ENCODE data around the gene ABHD17A. TPM values are rescaled to one million over a fixed set of nuclear protein-coding genes. Genes with fewer than 3 reads are reported as not detected.

ABHD17A gene
- 62.7 TPM for total RNA-seq

DNA sequence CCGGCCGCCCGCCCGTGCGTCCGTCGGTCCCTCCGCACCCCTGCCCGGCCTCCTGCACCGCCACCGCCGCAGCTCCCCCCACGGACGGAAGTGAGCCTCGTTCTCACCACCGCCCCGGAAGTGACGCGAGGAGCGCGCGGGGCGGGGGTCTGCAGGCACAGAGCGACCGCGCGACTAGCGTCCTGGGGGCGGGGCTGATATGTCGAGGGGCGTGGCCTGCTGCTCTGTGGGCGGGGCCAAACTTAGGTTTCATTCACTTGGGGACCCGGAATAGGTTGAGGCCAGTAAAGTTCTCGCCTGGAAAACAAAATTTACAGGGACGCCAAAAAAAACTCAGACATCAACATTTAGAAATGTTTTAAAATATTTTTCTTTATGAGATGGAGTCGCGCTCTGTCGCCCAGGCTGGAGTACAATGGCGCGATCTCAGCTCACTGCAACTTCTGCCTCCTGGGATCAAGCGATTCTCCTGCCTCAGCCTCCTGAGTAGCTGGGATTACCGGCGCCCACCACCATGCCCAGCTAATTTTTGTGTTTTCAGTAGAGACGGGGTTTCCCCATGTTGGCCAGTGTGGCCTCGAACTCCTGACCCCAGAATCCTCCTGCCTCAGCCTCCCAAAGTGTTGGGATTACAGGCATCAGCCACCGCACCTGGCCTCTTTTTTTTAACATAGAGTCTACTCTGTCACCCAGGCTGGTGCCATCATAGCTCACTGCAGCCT lies at the start of gene ABHD17A:
Gene ABHD17A (minus strand): TSS at position 99 of the 722 bp plus-strand sequence. CDS start 3,930 bp downstream, outside the sequence.
- DNase-seq: peak; percentile 96

DNA sequence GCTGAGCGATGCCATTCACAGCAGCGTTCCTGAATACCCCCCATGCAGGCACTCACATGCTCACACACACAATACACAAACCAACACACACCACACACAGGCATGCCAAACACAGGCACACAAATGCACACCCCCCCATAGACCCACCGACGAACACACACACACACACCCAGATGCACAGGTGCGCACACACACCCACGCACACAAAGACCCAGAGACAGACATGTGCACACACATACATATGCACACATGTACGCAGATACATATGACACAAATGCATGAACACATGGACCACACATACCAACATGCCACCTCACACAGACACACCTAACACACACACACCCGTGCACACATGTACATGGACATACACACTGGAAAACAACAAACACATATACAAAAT lies 48.6 kb upstream of the ABHD17A start:
- DNase-seq: no peak

DNA sequence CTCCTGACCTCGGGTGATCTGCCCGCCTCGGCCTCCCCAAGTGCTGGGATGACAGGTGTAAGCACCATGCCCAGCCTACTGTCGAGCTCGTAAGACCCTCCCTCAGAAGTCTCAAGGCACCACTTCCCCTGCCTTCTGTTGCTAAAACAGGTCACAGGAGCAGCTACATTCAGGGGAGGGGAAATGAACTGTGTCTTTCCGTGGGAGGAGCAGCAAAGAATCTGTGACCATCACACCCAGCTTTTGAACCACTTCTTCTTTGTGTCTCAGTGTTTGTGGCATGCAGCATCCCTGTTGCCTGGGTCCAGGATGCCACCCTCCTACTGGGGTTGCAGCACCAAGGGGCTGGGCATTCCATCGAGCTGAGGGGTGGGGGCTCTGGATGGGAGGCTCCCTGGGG lies 47.9 kb upstream of the ABHD17A start:
- DNase-seq: no peak

DNA sequence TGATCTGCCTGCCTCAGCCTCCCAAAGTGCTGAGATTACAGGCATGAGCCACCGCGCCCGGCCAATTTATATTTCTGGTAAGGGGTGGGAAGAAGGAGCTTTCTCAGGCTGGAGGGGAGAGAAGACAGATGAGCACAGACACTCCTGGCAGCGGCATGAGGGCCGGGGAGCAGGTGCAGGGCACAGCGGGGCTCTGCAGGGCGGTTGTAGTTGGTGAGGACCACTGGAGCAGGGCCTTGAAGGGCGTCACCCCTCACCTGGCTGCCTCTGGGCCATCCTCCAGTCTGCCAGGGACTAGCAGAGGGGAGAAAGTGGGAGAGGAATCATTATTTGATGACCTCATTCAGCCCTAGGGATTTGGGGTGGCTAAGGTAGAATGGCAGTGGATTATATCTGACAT lies 47.1 kb upstream of the ABHD17A start:
- no peak for DNase-seq

DNA sequence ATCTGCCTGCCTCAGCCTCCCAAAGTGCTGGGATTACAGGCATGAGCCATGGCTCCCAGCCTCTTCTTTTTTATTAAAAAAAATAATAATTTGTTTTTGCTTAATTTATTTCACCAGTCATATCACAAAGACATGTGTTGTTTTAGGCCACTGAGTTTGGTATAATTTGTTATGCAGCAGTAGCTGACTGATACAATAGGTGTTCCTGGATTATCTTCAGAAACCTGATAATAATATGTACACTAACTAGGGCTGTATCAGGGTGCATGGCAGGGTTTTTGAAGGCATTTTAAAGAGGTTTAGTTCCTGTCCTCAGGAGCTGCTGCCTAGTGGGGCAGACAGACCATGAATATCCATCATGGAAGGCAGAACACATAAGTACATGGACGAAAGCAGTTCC lies 46.1 kb upstream of the ABHD17A start:
- DNase-seq: no peak

DNA sequence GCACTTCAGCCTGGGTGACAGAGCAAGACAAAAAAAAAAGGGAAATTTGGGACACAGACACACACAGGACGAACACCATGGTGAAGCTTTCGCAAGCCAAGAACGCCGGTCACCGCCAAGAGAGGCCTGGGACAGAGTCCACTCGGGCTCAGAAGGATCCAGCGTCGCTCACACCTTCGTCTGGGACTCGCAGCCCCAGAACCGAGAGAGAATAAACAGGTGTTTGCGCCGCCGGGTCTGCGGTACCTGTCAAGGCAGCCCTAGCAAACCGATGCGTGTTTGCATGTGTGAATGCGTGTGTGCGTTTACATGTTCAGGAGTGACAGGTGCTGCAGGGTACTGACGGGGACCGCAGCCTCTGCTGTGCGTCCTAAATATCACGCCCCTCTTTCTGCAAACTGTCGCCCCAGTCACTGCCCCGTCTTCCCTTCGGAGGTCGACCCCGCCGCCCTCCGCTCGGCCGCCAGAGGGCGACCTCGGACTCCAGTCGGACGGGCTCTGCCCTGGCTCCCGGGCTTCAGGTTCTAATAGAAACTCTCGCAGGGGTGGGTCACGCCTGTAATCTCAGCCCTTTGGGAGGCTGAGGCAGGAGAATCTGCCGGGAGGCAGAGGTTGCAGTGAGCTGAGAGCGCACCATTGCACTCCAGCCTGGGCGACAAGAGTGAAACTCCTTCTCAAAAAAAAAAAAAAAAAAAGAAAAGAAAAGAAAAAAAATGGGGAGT lies 43.9 kb upstream of the ABHD17A start:
- DNase-seq: peak; percentile 80

DNA sequence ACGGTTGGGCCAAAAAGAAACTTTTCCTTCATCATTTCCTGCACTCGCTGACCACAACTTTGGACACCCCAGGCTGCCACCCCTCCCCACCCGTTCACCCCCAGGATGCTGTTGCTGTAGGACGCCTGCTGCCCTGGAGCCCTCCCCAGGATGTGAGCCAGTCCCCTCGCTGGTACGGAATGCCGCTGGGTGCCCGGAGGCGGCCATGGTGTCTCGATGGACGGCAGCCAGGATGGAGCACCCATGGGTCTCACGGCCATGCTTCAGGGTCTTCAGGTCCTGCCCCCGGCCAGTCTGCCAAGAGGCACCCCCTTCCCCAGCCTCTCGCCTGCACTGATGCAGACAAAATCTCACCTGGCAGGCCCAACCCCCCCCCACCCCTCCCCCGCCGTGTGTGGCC lies 40.2 kb upstream of the ABHD17A start:
- no peak for DNase-seq

DNA sequence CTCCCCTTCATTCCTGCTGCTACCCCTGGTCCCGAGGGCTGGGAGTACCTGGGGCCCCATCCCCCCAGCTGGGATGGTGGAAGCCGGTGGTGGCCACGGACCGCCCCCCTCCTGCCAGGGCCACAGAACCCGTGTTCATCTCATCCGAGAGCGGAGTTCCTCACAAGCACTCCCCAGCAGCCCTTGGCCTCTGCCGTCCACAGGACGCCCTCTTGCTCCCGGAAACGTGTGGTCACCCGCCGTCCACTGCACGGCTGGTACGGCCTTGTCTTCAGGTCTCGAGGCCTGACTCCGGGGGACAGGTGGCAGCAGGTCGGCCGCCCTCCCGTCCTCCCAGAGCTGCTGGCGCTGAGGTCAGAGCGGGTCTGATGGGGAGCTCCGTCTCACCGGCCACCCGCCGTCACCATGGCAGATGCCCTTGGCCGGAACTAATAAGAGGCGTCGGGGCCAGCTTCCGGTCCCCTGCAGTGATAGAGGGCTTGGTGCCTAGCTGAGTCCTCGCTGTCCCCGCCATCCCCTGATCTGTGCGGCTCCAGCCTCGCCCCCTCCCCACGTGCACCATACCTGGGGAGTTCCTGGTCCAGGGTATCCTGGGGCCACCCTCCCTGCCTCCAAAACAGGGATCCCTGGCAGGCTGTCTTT lies 39.1 kb upstream of the ABHD17A start:
- no peak for DNase-seq

DNA sequence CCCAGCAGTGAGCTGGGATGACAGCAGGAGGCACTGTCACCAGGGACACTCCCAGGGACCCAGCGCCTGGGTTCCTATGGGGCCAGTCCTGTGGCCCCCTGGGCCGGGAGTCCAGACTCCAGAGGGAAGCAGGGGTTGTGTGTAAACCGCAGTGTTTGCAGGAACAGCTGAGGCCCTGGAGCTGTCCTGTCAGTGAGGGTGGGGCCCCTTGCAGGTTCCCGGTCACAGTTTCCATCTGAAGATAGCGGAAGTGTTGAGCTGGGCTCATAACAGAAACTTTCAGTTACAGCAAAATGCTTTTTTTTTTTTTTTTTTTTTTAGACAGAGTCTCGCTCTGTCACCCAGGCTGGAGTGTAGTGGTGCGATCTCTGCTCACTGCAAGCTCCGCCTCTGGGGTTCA lies 38.0 kb upstream of the ABHD17A start:
- no peak for DNase-seq

DNA sequence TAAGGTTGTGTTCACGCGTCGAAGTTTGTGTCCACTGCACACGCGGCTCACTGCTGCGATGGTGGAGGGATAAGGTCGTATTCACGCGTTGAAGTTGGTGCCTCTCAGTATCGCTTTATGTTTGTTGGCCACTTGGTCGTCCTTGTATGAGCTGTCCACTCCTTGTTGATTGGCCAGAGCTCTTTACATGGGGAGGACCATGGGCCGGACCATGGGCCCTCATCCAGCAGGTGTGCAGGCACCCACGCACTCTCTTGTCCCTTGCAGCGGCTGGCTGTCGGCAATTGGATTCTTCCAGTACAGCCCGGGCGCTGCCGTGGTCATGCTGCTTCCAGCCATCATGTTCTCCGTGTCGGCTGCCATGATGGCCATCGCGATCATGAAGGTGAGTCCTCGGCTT lies 37.5 kb upstream of the ABHD17A start:
- no peak for DNase-seq

DNA sequence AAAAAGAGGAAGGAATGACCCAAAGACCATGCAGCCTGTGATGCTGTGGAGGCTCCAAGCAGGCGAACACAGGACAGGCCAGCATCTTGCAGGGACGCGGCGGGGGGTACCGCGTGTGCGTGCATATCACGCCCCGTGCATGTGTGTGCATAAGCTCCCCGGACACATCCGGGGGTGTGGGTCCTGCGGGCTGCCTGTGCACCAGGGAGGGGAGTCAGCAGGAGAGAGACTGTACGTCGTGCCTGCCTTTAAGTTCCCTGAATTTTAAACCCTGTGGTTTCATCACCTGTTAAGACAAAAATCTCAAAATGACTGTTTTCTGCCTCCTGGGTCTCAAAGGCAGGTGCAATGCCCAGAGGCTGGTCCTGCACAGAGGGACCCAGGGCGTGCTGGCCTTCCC lies 36.5 kb upstream of the ABHD17A start:
- no peak for DNase-seq

DNA sequence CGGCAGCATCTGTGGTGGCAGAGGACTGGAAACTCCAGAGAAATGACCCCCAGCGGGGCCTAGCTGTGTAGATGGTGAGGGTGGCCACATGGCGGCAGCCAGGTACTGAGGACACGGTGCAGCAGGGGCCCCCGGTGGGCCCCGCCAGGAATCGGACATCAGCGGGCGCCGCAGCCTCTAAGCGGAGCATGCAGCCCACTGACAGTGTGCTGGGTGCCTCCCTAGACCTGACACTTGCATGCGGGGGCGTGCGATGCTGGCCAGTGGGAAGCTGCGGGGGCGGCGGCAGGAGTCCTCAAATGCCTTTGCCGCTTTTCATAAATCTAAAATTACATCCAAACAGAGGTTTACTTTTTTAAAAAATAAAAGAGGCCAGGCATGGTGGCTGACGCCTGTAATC lies 36.0 kb upstream of the ABHD17A start:
- DNase-seq: no peak

DNA sequence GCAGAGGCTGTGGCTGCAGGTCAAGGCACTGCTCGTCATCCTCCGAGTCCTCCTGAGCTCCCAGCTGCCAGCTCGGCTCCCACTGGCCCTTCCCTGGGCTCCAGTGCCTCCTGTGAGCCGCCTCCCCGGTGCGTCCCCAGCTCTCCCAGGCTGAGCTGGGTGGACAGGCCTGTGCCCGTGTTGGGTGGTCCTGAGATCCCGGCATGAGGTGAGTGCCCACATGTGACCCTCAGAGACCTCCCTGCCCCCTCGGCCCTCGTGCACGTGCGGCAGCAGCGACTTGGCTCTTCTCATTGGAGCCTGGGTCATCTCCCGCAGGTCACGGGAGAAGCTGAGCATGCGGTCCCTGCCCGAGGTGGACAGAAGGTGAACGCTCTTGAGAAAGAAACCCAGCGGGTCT lies 35.3 kb upstream of the ABHD17A start:
- DNase-seq: no peak

DNA sequence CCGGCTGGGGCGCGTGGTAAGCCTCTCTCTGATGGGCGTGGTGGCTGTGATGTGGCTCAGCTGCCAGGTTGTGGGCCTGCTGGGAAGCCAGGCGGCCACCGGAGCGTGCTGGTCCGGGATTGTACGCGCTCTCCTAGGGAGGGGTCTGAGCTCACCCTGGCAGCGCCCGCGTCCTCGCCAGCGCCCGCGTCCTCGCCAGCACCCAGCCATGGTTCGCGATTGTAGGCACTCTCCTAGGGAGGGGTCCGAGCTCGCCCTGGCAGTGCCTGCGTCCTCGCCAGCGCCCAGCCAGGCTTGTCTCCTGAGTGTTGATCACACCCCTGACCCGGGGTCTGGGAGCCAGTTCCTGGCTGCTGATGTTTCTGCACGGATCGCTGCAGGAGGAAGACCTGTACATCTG lies 33.7 kb upstream of the ABHD17A start:
- DNase-seq: no peak

DNA sequence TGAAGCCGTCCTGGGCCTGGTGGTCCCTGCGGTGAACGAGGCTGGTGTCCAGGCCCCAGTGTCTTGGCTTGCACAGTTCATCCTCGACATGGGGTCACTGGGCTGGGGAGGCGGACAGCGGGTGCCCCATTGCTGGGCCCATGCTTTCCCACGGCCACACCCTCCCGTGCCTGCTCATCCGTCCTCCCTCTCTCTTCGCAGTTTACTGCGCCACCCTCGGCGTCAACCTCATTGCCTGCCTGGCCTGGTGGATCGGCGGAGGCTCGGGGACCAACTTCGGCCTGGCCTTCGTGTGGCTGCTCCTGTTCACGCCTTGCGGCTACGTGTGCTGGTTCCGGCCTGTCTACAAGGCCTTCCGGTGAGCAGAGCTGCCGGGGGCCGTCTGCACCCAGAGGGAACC lies 32.6 kb upstream of the ABHD17A start:
- DNase-seq: no peak

DNA sequence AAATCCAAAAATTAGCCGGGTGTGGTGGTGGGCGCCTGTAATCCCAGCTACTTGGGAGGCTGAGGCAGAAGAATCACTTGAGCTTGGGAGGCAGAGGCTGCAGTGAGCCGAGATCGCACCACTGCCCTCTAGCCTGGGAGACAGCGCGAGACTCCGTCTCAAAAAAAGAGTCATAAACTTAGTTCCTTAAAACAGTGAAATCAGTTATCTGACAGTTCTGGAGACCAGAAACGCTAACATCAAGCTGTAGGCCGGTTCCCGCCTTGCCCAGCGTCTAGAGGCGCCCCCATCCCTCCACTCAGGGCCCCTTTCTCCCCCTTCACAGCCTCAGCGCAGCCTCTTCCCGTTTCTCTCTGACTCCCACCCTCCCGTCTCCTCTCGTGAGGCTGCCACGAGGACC lies 31.9 kb upstream of the ABHD17A start:
- DNase-seq: no peak

DNA sequence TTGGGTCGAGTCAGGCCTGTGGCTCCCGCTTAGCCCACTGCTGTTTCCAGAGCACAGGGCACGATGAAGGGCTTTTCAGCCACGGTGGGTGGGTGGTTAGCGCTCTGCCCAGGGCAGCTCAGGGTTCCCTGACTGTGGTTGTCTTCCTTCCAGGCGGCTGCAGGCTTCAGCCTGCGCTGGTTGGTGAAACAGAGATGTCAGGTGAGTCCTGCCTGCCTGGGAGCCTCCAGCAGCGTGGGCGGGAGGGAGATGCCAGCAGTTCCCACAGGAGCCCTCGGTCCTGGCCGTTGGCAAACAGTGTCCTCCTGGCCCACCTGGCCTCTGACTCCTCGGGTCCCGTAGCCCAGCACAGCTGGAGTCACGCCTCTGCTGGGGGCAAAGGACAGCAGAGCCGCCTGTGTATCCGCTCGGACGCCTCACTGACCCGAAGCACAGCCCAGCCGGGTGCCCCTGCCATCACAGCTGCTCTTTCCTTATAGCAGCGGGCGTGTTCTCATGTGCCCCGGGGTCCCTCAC lies 29.6 kb upstream of the ABHD17A start:
- no peak for DNase-seq

DNA sequence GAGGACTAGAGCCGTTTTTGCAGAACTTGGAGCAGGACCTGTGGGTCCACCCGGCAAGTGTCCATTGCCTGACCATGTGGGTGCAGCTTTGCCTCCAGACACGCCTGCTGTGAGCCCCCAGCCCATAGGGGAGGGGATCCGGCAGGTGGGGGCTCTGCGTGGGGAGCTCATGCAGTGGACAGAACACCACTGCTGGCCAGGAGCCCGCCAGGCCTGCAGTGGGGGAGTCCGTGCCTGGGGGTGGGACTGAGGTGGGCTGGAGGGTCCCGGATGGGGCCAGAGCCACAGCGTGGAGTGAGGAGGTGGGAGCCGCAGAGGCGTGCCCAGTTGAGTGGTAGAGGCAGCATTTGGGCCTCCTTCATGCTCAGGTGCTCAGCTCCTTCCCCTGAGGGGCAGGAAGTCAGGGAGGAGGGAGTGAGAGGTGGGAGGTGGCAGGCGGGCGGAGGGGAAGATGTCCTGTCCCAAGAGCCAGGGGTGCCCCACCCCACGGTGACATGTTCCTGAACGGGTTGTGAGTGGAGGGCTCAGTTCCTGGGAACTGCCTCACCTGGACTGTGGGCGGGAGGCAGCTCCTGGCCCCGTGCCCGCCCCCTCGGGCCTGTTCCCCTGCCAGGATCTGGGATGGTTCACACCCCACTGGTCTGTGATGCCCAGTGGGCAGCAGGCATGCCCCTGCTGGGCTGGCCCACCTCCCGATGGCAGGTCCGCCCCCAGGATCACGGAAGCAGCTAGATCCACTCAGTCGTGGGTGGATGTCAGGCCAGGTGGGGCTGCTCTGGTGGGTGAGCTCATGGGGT lies 28.7 kb upstream of the ABHD17A start:
- no peak for DNase-seq

DNA sequence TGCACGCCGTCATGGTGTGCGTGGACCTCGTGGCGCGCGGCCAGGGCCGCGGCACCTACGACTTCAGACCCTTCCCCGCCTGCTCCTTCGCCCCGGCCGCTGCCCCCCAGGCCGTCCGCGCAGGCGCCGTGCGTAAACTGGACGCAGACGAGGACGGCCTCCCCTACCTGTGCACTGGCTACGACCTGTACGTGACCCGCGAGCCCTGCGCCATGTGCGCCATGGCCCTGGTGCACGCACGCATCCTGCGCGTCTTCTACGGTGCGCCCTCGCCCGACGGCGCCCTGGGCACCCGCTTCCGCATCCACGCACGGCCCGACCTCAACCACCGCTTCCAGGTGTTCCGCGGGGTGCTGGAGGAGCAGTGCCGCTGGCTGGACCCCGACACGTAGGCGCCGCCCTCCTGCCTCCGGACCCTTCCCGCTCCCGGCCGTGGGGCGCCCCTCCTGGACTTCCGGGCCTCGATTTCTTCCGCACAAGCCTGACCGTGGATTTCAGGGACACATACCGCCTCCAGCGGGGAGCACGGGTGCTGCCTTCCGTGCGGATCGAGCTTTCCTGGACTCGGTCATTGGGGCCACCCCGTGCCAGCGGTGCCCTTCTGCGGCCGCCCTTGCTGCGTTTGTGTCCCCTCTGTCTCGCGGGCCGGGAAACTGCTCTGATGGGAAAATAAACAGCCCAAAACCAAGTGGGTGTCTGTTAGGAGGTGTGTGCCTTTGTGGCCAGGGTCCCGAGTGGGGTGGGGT lies 27.6 kb upstream of the ABHD17A start:
- no peak for DNase-seq

DNA sequence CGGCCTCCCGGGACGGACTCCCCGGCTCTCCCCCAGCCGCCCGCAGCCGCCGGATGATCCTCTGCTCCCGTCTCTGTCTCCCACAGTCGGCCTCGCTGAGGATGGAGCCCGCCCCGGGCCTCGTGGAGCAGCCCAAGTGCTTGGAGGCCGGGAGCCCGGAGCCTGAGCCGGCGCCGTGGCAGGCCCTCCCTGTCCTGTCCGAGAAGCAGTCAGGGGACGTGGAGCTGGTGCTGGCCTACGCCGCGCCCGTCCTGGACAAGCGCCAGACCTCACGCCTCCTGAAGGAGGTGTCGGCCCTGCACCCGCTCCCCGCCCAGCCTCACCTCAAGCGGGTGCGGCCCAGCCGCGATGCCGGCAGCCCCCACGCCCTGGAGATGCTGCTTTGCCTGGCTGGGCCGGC lies 26.7 kb upstream of the ABHD17A start:
- DNase-seq: no peak

DNA sequence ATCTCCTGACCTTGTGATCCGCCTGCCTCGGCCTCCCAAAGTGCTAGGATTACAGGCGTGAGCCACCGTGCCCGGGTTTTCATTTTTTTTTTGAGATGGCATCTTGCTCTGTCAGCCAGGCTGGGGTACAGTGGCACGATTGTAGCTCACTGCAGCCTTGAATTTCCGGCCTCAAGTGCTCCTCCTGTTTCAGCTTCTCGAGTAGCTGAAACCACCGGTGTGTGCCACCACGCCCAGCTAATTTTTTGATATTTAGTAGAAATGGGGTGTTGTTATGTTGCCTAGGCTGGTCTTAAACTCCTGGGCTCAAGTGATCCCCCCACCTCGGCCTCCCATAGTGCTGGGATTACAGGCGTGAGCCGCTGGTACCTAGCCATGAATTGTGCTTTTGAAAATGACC lies 25.8 kb upstream of the ABHD17A start:
- no peak for DNase-seq

DNA sequence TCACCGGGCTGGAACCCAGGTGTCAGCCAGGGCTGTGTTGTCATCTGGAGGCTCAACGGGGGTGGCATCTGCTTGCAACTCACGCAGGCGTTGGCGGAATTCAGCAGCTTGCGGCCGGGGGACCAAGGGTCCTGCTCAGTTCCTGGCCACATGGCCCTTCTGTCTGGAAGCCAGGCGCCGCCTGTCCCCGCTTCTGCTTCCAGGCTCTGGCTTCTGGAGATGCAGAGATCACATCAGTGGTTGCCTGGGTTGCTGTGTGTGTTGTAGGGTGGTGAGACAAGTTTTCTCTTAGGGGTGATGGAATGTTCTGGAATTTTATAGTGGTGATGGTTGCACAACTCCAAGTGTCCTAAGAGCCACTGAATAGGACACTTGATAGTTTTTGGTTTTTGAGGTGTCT lies 24.9 kb upstream of the ABHD17A start:
- no peak for DNase-seq
